GM12873 (cell line): ENCODE measurements around the gene SUPT4H1.

Experiments
- TF ChIP-seq, protein P1 (sequence below): IDR thresholded peaks from 2 replicates; pipeline ENCODE4 v1.5.1; 2012; ENCODE audit warnings: low read depth, mild to moderate bottlenecking, moderate library complexity, low read length, control low read depth; ENCODE audit not compliant: insufficient read depth; ENCODE audit errors: missing control alignments

SUPT4H1 gene

DNA sequence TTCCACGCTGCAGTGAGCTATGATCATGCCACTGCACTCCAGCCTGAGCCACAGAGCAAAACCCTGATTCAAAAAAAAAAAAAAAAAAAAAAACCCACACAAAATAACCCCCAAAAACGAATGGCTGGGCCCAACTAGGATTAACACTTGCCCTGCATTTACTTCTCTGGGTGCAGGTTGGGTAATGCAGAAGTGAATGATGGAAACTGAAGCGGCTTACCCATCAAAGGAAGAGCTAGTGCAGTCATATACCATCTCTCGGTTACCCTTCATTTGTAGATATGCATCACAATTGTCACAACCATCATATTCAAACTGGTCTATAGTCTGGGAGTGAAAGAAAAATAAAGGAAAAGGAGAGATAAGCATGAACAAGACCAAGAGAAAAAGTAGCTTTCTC, 819 bp downstream of the SUPT4H1 start:
- TF ChIP-seq, protein P1, sequence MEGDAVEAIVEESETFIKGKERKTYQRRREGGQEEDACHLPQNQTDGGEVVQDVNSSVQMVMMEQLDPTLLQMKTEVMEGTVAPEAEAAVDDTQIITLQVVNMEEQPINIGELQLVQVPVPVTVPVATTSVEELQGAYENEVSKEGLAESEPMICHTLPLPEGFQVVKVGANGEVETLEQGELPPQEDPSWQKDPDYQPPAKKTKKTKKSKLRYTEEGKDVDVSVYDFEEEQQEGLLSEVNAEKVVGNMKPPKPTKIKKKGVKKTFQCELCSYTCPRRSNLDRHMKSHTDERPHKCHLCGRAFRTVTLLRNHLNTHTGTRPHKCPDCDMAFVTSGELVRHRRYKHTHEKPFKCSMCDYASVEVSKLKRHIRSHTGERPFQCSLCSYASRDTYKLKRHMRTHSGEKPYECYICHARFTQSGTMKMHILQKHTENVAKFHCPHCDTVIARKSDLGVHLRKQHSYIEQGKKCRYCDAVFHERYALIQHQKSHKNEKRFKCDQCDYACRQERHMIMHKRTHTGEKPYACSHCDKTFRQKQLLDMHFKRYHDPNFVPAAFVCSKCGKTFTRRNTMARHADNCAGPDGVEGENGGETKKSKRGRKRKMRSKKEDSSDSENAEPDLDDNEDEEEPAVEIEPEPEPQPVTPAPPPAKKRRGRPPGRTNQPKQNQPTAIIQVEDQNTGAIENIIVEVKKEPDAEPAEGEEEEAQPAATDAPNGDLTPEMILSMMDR: no peak

DNA sequence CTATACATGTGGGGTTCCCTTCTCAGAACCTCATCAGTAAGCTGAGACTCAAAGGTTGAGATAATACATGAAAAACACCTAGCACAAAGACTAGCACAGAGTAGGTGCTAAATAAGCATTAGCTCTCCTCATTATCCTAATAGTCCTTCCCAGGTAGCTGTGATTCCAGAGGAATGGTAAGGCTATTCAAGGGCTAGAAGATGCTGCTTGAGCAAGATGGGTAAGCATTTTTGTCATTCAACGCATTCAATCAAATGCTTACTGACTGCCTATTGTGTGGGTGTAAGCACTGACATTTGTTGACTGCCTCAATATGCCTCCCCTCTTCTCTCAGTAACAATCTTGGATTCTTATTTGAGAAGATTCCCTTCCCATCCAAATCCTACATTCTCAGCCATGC, 4.0 kb downstream of the SUPT4H1 start:
- TF ChIP-seq, protein P1: no peak

DNA sequence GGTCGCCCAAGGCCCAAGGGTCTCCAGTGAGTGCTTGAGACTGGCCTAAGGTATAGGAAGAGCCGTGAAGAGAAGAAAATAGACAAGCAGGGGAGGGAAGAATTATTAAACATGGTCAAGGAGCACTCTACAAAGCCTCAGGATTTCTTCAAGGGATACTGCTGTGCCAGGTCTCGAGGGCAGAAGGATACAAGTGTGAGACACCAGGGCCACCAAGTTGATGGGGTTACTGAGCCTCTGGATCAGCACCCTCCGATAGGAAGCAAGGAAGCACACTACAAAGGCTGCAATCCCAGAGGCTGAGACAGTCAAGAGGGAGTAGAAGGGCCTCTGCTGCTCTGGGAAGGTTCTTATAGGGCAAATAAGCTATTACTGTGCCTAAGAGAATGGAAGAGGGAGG, 6.5 kb downstream of the SUPT4H1 start:
- TF ChIP-seq, protein P1: no peak

DNA sequence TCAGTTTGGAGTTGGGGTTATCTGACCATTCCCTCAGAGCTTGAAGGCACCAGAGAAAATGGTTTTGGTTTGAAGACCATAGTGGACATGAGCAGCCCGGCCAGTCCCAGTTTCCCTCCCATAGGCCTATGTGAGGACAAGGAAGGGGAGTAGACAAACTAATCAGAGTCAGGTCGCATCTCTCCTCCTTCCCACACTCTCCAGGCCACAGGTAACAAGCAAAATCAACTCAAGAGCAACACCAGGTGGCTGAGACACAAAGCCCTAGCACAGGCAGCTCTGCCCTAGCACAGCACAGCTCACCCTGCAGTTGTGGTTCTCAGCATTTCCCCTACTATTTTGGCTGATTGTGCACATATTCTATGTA, 7.2 kb downstream of the SUPT4H1 start:
- TF ChIP-seq, protein P1: peak; percentile 74

DNA sequence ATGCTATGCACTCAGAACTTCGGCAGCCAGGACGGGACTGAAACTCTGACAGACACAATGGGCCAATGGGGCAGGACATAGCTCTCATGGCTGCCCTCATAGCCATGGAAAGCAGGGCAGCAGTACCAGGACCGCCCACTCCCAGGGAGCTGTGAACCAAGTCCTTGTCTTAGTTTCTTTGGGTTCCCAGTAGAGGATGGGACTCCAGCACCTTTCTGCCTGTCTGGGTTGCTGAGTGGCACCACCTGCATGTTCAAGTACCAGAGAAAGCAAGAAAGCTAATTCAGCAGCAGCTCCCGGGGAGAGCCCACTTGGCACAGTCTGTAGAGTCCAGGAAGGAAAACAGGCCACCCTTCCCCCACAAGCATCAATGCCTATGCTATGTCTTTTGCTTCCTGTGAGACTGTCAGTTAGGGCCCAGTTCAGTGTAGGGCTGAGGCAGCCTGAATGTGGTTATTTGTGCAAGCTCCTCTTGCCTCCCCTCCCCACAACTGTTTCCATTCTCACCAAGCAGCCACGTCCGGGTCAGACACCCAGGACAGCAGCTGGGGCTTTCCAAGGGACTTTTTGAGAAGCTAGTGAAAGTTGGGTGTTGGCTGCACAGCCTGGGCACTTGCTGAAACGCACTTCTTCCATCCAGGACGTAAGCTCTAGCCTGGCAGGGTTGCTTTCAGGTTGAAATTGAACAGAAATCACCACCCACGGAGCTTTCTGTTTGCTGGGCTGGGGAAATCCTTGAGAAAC, 7.8 kb downstream of the SUPT4H1 start:
- TF ChIP-seq, protein P1: no peak

DNA sequence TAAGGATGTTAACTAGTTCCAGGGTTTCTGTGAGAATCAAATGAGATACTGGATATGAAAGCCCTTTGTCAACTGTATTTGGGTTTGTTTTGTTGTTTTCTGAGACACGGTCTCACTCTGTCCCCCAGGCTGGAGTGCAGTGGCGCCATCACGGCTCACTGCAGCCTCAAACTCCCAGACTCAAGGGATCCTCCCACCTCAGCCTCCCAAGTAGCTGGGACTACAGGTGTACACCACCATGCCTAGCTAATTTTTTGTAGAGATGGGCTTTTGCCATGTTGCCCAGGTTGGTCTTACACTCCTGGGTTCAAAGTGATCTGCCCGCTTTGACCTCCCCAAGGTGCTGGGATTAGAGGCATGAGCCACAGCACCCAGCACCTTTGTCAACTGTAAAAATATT, 8.9 kb downstream of the SUPT4H1 start:
- TF ChIP-seq, protein P1: no peak

DNA sequence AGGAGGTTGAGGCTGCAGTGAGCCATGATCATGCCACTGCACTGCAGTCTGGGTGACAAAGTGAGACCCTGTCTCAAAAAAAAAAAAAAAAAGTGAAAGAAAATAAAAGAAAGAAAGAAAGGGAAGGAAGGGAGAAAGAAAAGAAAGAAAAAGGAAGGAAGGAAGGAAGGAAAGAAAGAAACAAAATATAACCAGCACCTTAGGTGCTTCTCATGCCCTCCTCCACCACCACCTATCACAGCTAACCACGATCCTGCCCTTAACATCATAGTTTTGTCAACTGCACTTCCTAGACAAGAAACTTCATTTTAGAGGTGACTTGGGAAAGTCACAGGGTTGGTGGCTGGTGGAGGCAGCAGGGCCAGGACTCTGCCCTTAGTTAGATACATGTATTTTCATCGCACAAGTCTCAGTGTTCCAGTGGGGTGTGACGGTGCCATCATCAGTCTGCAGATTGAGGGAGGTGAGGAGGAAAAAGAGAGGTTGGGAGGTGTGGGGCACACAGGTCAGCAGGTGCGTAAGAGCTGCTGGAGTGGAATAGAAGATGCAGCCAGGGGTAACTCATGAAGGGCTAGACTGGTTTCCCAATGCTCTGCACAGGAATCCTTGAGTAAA, 10.0 kb downstream of the SUPT4H1 start:
- TF ChIP-seq, protein P1: no peak
